ENCODE measurements around the gene LDB3.

- TF ChIP-seq CTCF (IDR thresholded peaks at IDR 0.05), result no peak
- TF ChIP-seq EP300 (IDR thresholded peaks at IDR 0.05), result no peak
- TF ChIP-seq POLR2A (IDR thresholded peaks at IDR 0.05), result no peak
Observed at GRCh38 chr10:86691333-86692022, 23.2 kb downstream of the LDB3 start.
